Trophoblast cell (in vitro differentiated cells and primary cell): Measurements from ENCODE around the gene SAMD3.
"Not testable (repeated sequence)": the region's sequence is repeated elsewhere in the genome, so short reads cannot be mapped to it uniquely, and the experiment has no call there.

Experiments used
- DNase-seq, 2 donors: peaks; one replicate each; pipeline ENCODE4 v3.0.0-alpha.2; 2016
- H2AFZ ChIP-seq: 2 replicates; pipeline ENCODE4 v1.6.1; 2013; ENCODE audit warnings: low read length, moderate library complexity, mild to moderate bottlenecking; ENCODE audit not compliant: insufficient read depth, poor library complexity
- H2AK5ac ChIP-seq: 2 replicates; pipeline ENCODE4 v1.6.1; 2013; ENCODE audit warnings: mild to moderate bottlenecking, low read length
- H2BK120ac ChIP-seq: 2 replicates; pipeline ENCODE4 v1.6.1; 2013; ENCODE audit warnings: low read length, mild to moderate bottlenecking, moderate library complexity; ENCODE audit not compliant: insufficient read depth, poor library complexity
- H2BK12ac ChIP-seq: 2 replicates; pipeline ENCODE4 v1.6.1; 2013; ENCODE audit warnings: mild to moderate bottlenecking, low read length, moderate library complexity
- H2BK5ac ChIP-seq: 2 replicates; pipeline ENCODE4 v1.6.1; 2013; ENCODE audit warnings: low read length, low read depth, moderate library complexity, mild to moderate bottlenecking; ENCODE audit not compliant: poor library complexity
- H3K14ac ChIP-seq: 2 replicates; pipeline ENCODE4 v1.6.1; 2013; ENCODE audit warnings: mild to moderate bottlenecking, low read length
- H3K18ac ChIP-seq: 2 replicates; pipeline ENCODE4 v1.6.1; 2013; ENCODE audit warnings: mild to moderate bottlenecking, low read length
- H3K23ac ChIP-seq: 2 replicates; pipeline ENCODE4 v1.6.1; 2013; ENCODE audit warnings: low read length
- H3K27ac ChIP-seq: 2 replicates; pipeline ENCODE4 v1.5.1; 2013; ENCODE audit warnings: low read depth, mild to moderate bottlenecking, inconsistent platforms, low read length, moderate library complexity
- H3K27me3 ChIP-seq: 2 replicates; pipeline ENCODE4 v1.6.1; 2013; ENCODE audit warnings: inconsistent platforms, mild to moderate bottlenecking, low read length, moderate library complexity; ENCODE audit not compliant: insufficient read depth
- H3K36me3 ChIP-seq, 2 experiments: 1 replicate in 1 of 2; 2 replicates in 1 of 2; pipeline ENCODE4 v1.6.1; 2013; ENCODE audit warnings: low read length in 2 of 2, mild to moderate bottlenecking in 2 of 2, moderate library complexity in 1 of 2; ENCODE audit not compliant: insufficient read depth in 2 of 2, control insufficient read depth in 1 of 2
- H3K4ac ChIP-seq: 2 replicates; pipeline ENCODE4 v1.6.1; 2013; ENCODE audit warnings: low read depth, mild to moderate bottlenecking, low read length, moderate library complexity
- H3K4me1 ChIP-seq, 2 experiments: 1 replicate in 1 of 2; 2 replicates in 1 of 2; pipeline ENCODE4 v1.6.1; 2013; ENCODE audit warnings: low read length in 2 of 2, mild to moderate bottlenecking in 2 of 2, moderate library complexity in 1 of 2; ENCODE audit not compliant: insufficient read depth in 2 of 2, control insufficient read depth in 1 of 2
- H3K4me2 ChIP-seq: 2 replicates; pipeline ENCODE4 v1.6.1; 2013; ENCODE audit warnings: inconsistent platforms, mild to moderate bottlenecking, low read length, moderate library complexity
- H3K4me3 ChIP-seq: 2 replicates; pipeline ENCODE4 v1.5.1; 2013; ENCODE audit warnings: mild to moderate bottlenecking, low read depth, low read length, inconsistent platforms
- H3K79me1 ChIP-seq: one replicate; pipeline ENCODE4 v1.6.1; 2013; ENCODE audit warnings: low read length
- H3K79me2 ChIP-seq: 2 replicates; pipeline ENCODE4 v1.6.1; 2013; ENCODE audit warnings: low read length, mild to moderate bottlenecking; ENCODE audit not compliant: control insufficient read depth, insufficient read depth, poor library complexity
- H3K9ac ChIP-seq: 2 replicates; pipeline ENCODE4 v1.6.1; 2013; ENCODE audit warnings: mild to moderate bottlenecking, low read length
- H3K9me3 ChIP-seq: 2 replicates; pipeline ENCODE4 v1.6.1; 2013; ENCODE audit warnings: low read depth, mild to moderate bottlenecking, control low read depth, inconsistent platforms, low read length; ENCODE audit not compliant: insufficient read depth
- H4K12ac ChIP-seq: 2 replicates; pipeline ENCODE4 v1.6.1; 2013; ENCODE audit warnings: low read depth, mild to moderate bottlenecking, low read length, moderate library complexity
- H4K8ac ChIP-seq: 2 replicates; pipeline ENCODE4 v1.6.1; 2013; ENCODE audit warnings: low read depth, mild to moderate bottlenecking, low read length, moderate library complexity
- H4K91ac ChIP-seq: one replicate; pipeline ENCODE4 v1.6.1; 2013; ENCODE audit warnings: low read depth, mild to moderate bottlenecking, low read length, moderate library complexity
- WGBS: extraction: QIAGEN DNeasy Blood & Tissue Kit; methylation state at CpG from one replicate; pipeline ENCODE4 v1.1.7; 2013; ENCODE audit warnings: missing lambda C conversion rate; ENCODE audit not compliant: insufficient read length, insufficient coverage; ENCODE audit errors: extremely low coverage; 5-methylcytosine and 5-hydroxymethylcytosine counted together

Gene SAMD3

DNA sequence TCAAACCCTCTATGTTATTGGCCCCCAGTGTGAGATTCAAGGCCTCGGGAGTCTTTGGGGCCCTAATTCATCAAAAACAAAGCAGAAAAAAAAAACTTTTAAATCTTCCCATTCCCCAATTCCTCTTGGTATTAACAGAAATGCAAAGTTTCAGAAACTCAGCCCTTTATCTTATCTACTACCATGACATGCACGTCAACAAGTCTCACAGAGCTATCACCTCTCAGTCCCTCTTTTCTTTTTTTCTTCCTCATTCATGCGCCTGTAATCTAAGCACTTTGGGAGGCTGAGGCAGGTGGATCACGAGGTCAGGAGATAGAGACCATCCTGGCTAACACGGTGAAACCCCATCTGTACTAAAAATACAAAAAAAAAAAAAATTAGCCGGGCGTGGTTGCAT is 22.7 kb downstream of the SAMD3 start:
- H3K18ac ChIP-seq: no peak overlapping the region
- H3K4me1 ChIP-seq: no peaks in the 10 kb centered on the region
- H4K91ac ChIP-seq: no peak overlapping the region
- H3K23ac ChIP-seq: no peak overlapping the region
- no peaks in the 10 kb centered on the region for H3K79me1 ChIP-seq
- no peaks in the 10 kb centered on the region for H3K79me2 ChIP-seq
- no peak overlapping the region for H3K4ac ChIP-seq
- H3K27me3 ChIP-seq: no peaks in the 10 kb centered on the region
- no peak overlapping the region for H2AK5ac ChIP-seq
- no peak overlapping the region for H3K9ac ChIP-seq
- H3K9me3 ChIP-seq: no peaks in the 10 kb centered on the region
- WGBS: no CpG with 5 or more reads among the region's 7 CpGs
- DNase-seq: no peak
- H2AFZ ChIP-seq: no peak overlapping the region
- no peak overlapping the region for H4K12ac ChIP-seq
- H3K14ac ChIP-seq: no peak overlapping the region
- H3K4me2 ChIP-seq: no peak overlapping the region
- H4K8ac ChIP-seq: no peak overlapping the region
- H3K27ac ChIP-seq: no peak overlapping the region
- no peak overlapping the region for H2BK12ac ChIP-seq
- H2BK120ac ChIP-seq: no peak overlapping the region
- H3K4me3 ChIP-seq: no peak overlapping the region
- H3K36me3 ChIP-seq: no peaks in the 10 kb centered on the region
- H2BK5ac ChIP-seq: no peak overlapping the region

DNA sequence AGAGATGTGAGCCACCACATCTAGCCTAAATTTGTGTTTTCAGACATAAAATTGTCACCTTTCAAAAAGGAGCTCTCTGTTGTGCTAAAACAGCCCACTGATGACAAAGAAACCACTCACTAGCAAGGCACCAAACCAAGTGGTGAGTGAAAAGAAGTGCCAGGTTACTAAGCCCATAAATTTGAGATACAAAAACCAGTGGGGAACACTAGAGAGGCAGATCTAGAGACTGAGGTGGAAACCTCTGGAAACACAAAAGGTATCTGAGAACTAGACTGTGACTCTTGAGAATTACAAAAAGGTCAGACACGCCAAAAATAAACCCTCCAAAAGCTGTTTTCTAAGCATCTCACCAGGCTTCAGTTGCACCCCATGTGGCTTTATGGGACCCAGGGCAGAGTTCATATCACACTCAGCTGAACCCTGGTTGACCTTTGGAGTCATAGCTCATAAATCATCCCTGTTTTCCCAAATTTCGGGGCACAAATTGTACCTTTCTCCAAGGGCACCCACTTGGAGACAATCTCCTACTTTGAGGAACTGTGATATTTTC is 24.2 kb downstream of the SAMD3 start:
- Histone ChIP-seq H4K12ac (no peak overlapping the region), H3K27me3 (no peaks in the 10 kb centered on the region), H3K36me3 (no peaks in the 10 kb centered on the region), H3K9ac (no peak overlapping the region), H3K79me1 (no peaks in the 10 kb centered on the region), H3K4me1 (no peaks in the 10 kb centered on the region), H2BK5ac (no peak overlapping the region), H3K4me3 (no peak overlapping the region), H3K14ac (no peak overlapping the region), H3K18ac (no peak overlapping the region), H2AFZ (no peak overlapping the region), H4K8ac (no peak overlapping the region), H3K9me3 (no peaks in the 10 kb centered on the region), H2AK5ac (no peak overlapping the region), H3K23ac (no peak overlapping the region), H3K4me2 (no peak overlapping the region), H3K79me2 (no peaks in the 10 kb centered on the region), H2BK120ac (no peak overlapping the region), H2BK12ac (no peak overlapping the region), H3K27ac (no peak overlapping the region), H4K91ac (no peak overlapping the region), H3K4ac (no peak overlapping the region)
- no peak for DNase-seq
- WGBS: no CpG with 5 or more reads among the region's 2 CpGs

DNA sequence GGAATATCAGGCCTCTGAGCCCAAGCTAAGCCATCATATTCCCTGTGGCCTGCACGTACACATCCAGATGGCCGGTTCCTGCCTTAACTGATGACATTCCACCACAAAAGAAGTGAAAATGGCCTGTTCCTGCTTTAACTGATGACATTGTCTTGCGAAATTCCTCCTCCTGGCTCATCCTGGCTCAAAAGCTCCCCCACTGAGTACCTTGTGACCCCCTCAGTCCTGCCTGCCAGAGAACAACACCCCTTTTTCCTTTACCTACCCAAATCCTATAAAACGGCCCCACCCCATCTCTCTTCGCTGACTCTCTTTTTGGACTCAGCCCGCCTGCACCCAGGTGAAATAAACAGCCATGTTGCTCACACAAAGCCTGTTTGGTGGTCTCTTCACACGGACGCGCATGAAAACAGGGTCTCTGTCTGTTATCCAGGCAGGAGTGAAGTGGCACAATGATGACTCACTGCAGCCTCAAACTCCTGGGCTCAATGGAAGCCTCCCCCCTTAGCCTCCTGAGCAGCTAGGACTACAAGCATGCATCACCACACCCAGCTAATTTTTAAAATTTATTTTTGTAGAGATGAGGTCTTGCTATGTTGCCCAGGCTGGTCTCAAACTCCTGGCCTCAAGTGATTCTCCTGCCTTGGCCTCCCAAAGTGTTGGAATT is 24.8 kb downstream of the SAMD3 start:
- H4K12ac ChIP-seq, H3K4ac ChIP-seq, H3K79me2 ChIP-seq, H3K4me3 ChIP-seq, H3K4me2 ChIP-seq, H3K36me3 ChIP-seq, H2BK5ac ChIP-seq, H4K8ac ChIP-seq, H2BK12ac ChIP-seq, H2AK5ac ChIP-seq, H3K9ac ChIP-seq, H3K9me3 ChIP-seq, H3K18ac ChIP-seq, H3K14ac ChIP-seq, H3K27me3 ChIP-seq, H2BK120ac ChIP-seq, H3K79me1 ChIP-seq, H2AFZ ChIP-seq, H4K91ac ChIP-seq, H3K27ac ChIP-seq, DNase-seq, H3K23ac ChIP-seq, H3K4me1 ChIP-seq: not testable (repeated sequence)
- no CpG with 5 or more reads among the region's 9 CpGs for WGBS

DNA sequence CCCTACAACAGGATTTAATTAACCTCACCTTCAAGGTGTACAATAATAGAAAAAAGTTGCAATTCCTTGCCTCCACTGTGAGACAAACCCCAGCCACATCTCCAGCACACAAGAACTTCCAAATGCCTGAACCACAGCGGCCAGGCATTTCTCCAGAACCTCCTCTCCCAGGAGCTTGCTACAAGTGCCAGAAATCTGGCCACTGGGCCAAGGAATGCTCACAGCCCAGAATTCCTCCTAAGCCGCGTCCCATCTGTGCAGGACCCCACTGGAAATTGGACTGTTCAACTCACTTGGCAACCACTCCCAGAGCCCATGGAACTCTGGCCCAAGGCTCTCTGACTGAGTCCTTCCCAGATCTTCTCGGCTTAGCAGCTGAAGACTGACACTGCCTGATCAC is 28.3 kb downstream of the SAMD3 start:
- H2BK5ac ChIP-seq, H4K12ac ChIP-seq, H3K36me3 ChIP-seq, H3K79me2 ChIP-seq, DNase-seq, H3K14ac ChIP-seq, H3K27me3 ChIP-seq, H2BK120ac ChIP-seq, H4K8ac ChIP-seq, H3K4me1 ChIP-seq, H3K27ac ChIP-seq, H3K9me3 ChIP-seq, H4K91ac ChIP-seq, H2BK12ac ChIP-seq, H3K4me2 ChIP-seq, H3K4ac ChIP-seq, H2AK5ac ChIP-seq, H3K23ac ChIP-seq, H2AFZ ChIP-seq, H3K4me3 ChIP-seq, H3K9ac ChIP-seq, H3K18ac ChIP-seq, H3K79me1 ChIP-seq: not testable (repeated sequence)
- no CpG with 5 or more reads among the region's 4 CpGs for WGBS
